ENCODE data around the gene CLNK. TPM values are rescaled to one million over a fixed set of nuclear protein-coding genes. Genes with fewer than 3 reads are reported as not detected.

CLNK gene
- total RNA-seq, 1 donor from 2014 or later: not detected

- intact Hi-C loops (cut with micrococcal nuclease): no loop called here
Measured at GRCh38 chr4:10703156-10703555, 18.6 kb upstream of the CLNK start.

- intact Hi-C loops (cut with micrococcal nuclease): no loop called here
Measured at GRCh38 chr4:10701702-10702460, 17.3 kb upstream of the CLNK start.

GRCh38 chr4:10701161-10701560 lies 16.6 kb upstream of the CLNK start:
- intact Hi-C loops (cut with micrococcal nuclease): no loop called here

- intact Hi-C loops (cut with micrococcal nuclease): no loop called here
Measured at GRCh38 chr4:10698172-10698571, 13.6 kb upstream of the CLNK start.

- intact Hi-C loops (cut with micrococcal nuclease): no loop called here
Measured at GRCh38 chr4:10697086-10697485, 12.5 kb upstream of the CLNK start.

GRCh38 chr4:10696253-10696652 lies 11.7 kb upstream of the CLNK start:
- intact Hi-C loops (cut with micrococcal nuclease): no loop called here

- intact Hi-C loops (cut with micrococcal nuclease): no loop called here
Measured at GRCh38 chr4:10694828-10695209, 10.3 kb upstream of the CLNK start.

GRCh38 chr4:10694151-10694827 lies 9.7 kb upstream of the CLNK start:
- intact Hi-C loops (cut with micrococcal nuclease): no loop called here

GRCh38 chr4:10691651-10692050 lies 7.1 kb upstream of the CLNK start:
- intact Hi-C loops (cut with micrococcal nuclease): no loop called here

- intact Hi-C loops (cut with micrococcal nuclease): no loop called here
Measured at GRCh38 chr4:10690185-10690907, 5.8 kb upstream of the CLNK start.

GRCh38 chr4:10688846-10689245 lies 4.3 kb upstream of the CLNK start:
- intact Hi-C loops (cut with micrococcal nuclease): no loop called here

- intact Hi-C loops (cut with micrococcal nuclease): no loop called here
Measured at GRCh38 chr4:10688022-10688421, 3.5 kb upstream of the CLNK start.

- intact Hi-C loops (cut with micrococcal nuclease): no loop called here
Measured at GRCh38 chr4:10687526-10687925, 3.0 kb upstream of the CLNK start.

- intact Hi-C loops (cut with micrococcal nuclease): no loop called here
Measured at GRCh38 chr4:10682397-10682796, 2.2 kb downstream of the CLNK start.

- intact Hi-C loops (cut with micrococcal nuclease): no loop called here
Measured at GRCh38 chr4:10677796-10678497, 6.6 kb downstream of the CLNK start.

GRCh38 chr4:10673817-10674369 lies 10.7 kb downstream of the CLNK start:
- intact Hi-C loops (cut with micrococcal nuclease): loop anchor here (5.0 kb wide), 2 partner anchors 217 to 557 kb away; partner anchors contain the start of genes WDR1 and ZNF518B

GRCh38 chr4:10672379-10672778 lies 12.2 kb downstream of the CLNK start:
- intact Hi-C loops (cut with micrococcal nuclease): loop anchor here (5.0 kb wide), 2 partner anchors 215 to 555 kb away; partner anchors contain the start of genes WDR1 and ZNF518B

GRCh38 chr4:10671799-10672198 lies 12.8 kb downstream of the CLNK start:
- intact Hi-C loops (cut with micrococcal nuclease): loop anchor here (1.0 to 5.0 kb wide), 6 partner anchors 14 to 800 kb away; partner anchors contain the start of genes WDR1 and ZNF518B

- intact Hi-C loops (cut with micrococcal nuclease): loop anchor here (1.0 to 5.0 kb wide), 6 partner anchors 14 to 800 kb away; partner anchors contain the start of genes WDR1 and ZNF518B
Measured at GRCh38 chr4:10671366-10671765, 13.2 kb downstream of the CLNK start.

- intact Hi-C loops (cut with micrococcal nuclease): loop anchor here (2.0 to 5.0 kb wide), 3 partner anchors 62 to 553 kb away; partner anchors contain the start of genes WDR1 and ZNF518B
Measured at GRCh38 chr4:10670321-10670720, 14.2 kb downstream of the CLNK start.

All from T-helper 2 cell treated with Interferon-gamma antibody and Interleukin-4, amounts not matched to agents 100 ng/mL and 5 ng/mL, for 36 hours (primary cell).